ENCODE results near the gene RNF125.

RNF125 gene

DNA sequence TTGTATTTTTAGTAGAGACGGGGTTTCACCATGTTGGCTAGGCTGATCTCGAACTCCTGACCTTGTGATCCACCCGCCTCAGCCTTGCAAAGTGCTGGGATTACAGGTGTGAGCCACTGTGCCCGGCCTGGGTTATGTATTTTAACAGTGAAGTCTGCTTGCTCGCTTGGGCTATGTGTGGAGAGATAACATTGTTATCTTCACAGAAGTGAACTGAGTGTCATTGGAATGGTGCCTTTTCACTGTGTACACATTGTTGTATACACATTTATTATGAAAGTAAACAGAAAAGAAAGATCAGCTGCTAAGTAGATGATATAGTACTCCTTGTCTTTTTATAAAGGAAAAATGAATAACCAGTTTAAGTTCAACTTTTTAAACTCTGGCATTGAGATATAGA, 103.4 kb downstream of the RNF125 start:
- no peak for DNase-seq (ENCODE audit: low read depth)
- H3K4me3 ChIP-seq (ENCODE audit: low read depth, low read length): no peak overlapping the region
- TF ChIP-seq, protein P1, sequence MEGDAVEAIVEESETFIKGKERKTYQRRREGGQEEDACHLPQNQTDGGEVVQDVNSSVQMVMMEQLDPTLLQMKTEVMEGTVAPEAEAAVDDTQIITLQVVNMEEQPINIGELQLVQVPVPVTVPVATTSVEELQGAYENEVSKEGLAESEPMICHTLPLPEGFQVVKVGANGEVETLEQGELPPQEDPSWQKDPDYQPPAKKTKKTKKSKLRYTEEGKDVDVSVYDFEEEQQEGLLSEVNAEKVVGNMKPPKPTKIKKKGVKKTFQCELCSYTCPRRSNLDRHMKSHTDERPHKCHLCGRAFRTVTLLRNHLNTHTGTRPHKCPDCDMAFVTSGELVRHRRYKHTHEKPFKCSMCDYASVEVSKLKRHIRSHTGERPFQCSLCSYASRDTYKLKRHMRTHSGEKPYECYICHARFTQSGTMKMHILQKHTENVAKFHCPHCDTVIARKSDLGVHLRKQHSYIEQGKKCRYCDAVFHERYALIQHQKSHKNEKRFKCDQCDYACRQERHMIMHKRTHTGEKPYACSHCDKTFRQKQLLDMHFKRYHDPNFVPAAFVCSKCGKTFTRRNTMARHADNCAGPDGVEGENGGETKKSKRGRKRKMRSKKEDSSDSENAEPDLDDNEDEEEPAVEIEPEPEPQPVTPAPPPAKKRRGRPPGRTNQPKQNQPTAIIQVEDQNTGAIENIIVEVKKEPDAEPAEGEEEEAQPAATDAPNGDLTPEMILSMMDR (IDR thresholded peaks at IDR 0.05; ENCODE audit: insufficient read depth, low read depth, low read length, missing control alignments): no peak
